ENCODE results near the gene CCDC92. TPM values are rescaled to one million over a fixed set of nuclear protein-coding genes. Genes with fewer than 3 reads are reported as not detected.

CCDC92 gene
- total and polyA plus RNA-seq, 2 of the 8 experiments (the other 6 are each of a cell fraction or from before 2014, with no cell fraction given) = 0.43 to 0.51 TPM

- Histone ChIP-seq H2BK15ac (ENCODE audit: low read length) (no peak overlapping the region), H2AFZ (ENCODE audit: low read length) (no peak overlapping the region), H3K4me3 (ENCODE audit: extremely low read depth in 1 of 4, insufficient read depth in 2 of 4, low read depth in 3 of 4, low read length in 4 of 4) (no peak overlapping the region), H3K14ac (ENCODE audit: insufficient read length) (no peak overlapping the region), H3K4me1 (replicated peaks in 1 of 4; ENCODE audit: control insufficient read depth in 3 of 4, insufficient read depth in 4 of 4, low read length in 3 of 4) (peaks cover 0 to 3% (median 0%) of the 10 kb centered on the region in 4 experiments; a peak in 2 of 7 replicates), H4K91ac (replicated peaks; ENCODE audit: insufficient read length, low read length) (no peak overlapping the region), H2AK5ac (ENCODE audit: low read depth, low read length) (no peak overlapping the region; the same call in 1 of the 2 replicates), H2BK12ac (ENCODE audit: low read depth, low read length) (no peak overlapping the region), H4K5ac (ENCODE audit: insufficient read length, low read depth, low read length) (no peak overlapping the region), H4K20me1 (replicated peaks in 1 of 2; ENCODE audit: control insufficient read depth in 1 of 2, insufficient read depth in 2 of 2, low read length in 2 of 2) (peaks cover 3 to 14% of the 10 kb centered on the region in 2 experiments), H3K23ac (ENCODE audit: insufficient read length) (no peak overlapping the region), H3K9me3 (ENCODE audit: insufficient read depth in 2 of 2, low read depth in 1 of 2, low read length in 1 of 2) (no peaks in the 10 kb centered on the region), H3K4me2 (ENCODE audit: insufficient read depth in 1 of 2, low read depth in 2 of 2, low read length in 2 of 2) (no peak overlapping the region), H3K36me3 (ENCODE audit: control insufficient read depth in 2 of 4, insufficient read depth in 4 of 4, low read length in 3 of 4) (0 out of 8 replicates have a peak, but pooled peaks cover 0 to 2% (median 0%) of the 10 kb centered on the region in 4 experiments), H3K27me3 (replicated peaks in 1 of 4; ENCODE audit: control insufficient read depth in 3 of 4, extremely low read depth in 1 of 4, insufficient read depth in 3 of 4, low read length in 3 of 4) (no peaks in the 10 kb centered on the region; a peak in 1 of 7 replicates), H2BK20ac (ENCODE audit: low read length) (no peak overlapping the region), H3K56ac (replicated peaks; ENCODE audit: insufficient read length, low read depth, low read length) (no peak overlapping the region), H3K27ac (ENCODE audit: low read depth, low read length) (no peak overlapping the region), H3K4ac (replicated peaks; ENCODE audit: insufficient read length, low read depth, low read length) (no peak overlapping the region), H3K79me2 (ENCODE audit: control insufficient read depth in 1 of 2, insufficient read depth in 2 of 2, low read length in 2 of 2) (no peaks in the 10 kb centered on the region), H2BK5ac (ENCODE audit: low read depth, low read length) (no peak overlapping the region), H3K23me2 (ENCODE audit: low read depth, low read length) (no peaks in the 10 kb centered on the region), H3K18ac (ENCODE audit: extremely low read depth, low read length) (no peak overlapping the region), H2BK120ac (replicated peaks; ENCODE audit: low read depth, low read length) (no peak overlapping the region), H4K8ac (ENCODE audit: extremely low read depth, insufficient read depth, low read length) (no peak overlapping the region), H3K79me1 (ENCODE audit: low read depth, low read length) (no peaks in the 10 kb centered on the region; the same call in 1 of the 2 replicates), H3K9ac (replicated peaks in 1 of 4; ENCODE audit: extremely low read depth in 1 of 4, low read depth in 3 of 4, low read length in 3 of 4) (no peak overlapping the region)
- FAIRE-seq (no peak), DNase-seq (ENCODE audit: low read depth in 1 of 2, low spot score in 2 of 2) (no peak)
- ChIA-PET CTCF (ENCODE audit: partially characterized antibody) (interaction anchor here (1.8 kb wide), 1 partner anchor 12 kb away, joined by 4 read pairs; no protein-coding TSS in a partner anchor), POLR2A (ENCODE audit: partially characterized antibody) (no interaction called here)
- no peak for TF ChIP-seq GTF2F1 (IDR thresholded peaks at IDR 0.05; ENCODE audit: borderline replicate concordance, low read depth, low read length)
- TF ChIP-seq CHD1 (IDR thresholded peaks at IDR 0.05; ENCODE audit: low read depth, low read length) = no peak
- no peak for TF ChIP-seq TBP (IDR thresholded peaks at IDR 0.05; ENCODE audit: low read depth, low read length)
- no peak for TF ChIP-seq POU5F1 (IDR thresholded peaks at IDR 0.05; ENCODE audit: low read depth, low read length)
- TF ChIP-seq KDM5A (IDR thresholded peaks at IDR 0.05; ENCODE audit: low read length) = no peak
- no peak for TF ChIP-seq RNF2 (IDR thresholded peaks at IDR 0.05; ENCODE audit: borderline replicate concordance, low read depth, low read length, missing control alignments, poor library complexity, severe bottlenecking)
- no peak for TF ChIP-seq CTCF (IDR thresholded peaks at IDR 0.05; ENCODE audit: control extremely low read depth in 1 of 3, insufficient read depth in 1 of 3, low read depth in 1 of 3, low read length in 3 of 3)
- TF ChIP-seq TCF12 (IDR thresholded peaks at IDR 0.05; ENCODE audit: low read depth, low read length) = no peak
- 83% methylated on average over 2 of the region's 2 CpGs; no CpG with 5 or more reads in 1 of the 2 experiments for WGBS, 2 experiments (ENCODE audit: extremely low coverage in 1 of 2, insufficient coverage in 1 of 2, insufficient read length in 1 of 2, insufficient replicate concordance in 2 of 2, low coverage in 1 of 2, low lambda C conversion rate in 2 of 2, missing lambda C conversion rate in 1 of 2)
Observed at GRCh38 chr12:123998991-123999359, 26.3 kb upstream of the CCDC92 start.
